Hepatocyte (in vitro differentiated cells): ENCODE data around the gene CDC37L1. TPM values are rescaled to one million over a fixed set of nuclear protein-coding genes. Genes with fewer than 3 reads are reported as not detected.

ENCODE experiments used
- DNase-seq: peaks from one replicate; pipeline ENCODE4 v3.0.0-alpha.2; 2016; ENCODE audit warnings: low spot score
- H2AFZ ChIP-seq: fragments of 200-600 bp; sonication (generic); 2 replicates; pipeline ENCODE4 v1.6.0; 2016; ENCODE audit warnings: antibody characterized with exemption, mild to moderate bottlenecking
- H3K27ac ChIP-seq: fragments of 200-600 bp; sonication (generic); 2 replicates; pipeline ENCODE4 v1.5.1; 2016; ENCODE audit warnings: mild to moderate bottlenecking
- H3K27me3 ChIP-seq: fragments of 200-600 bp; sonication (generic); 2 replicates; pipeline ENCODE4 v1.6.1; 2016
- H3K36me3 ChIP-seq: fragments of 200-600 bp; sonication (generic); replicated peaks from 2 replicates; pipeline ENCODE4 v1.5.1; 2016; ENCODE audit warnings: low read depth; ENCODE audit not compliant: insufficient read depth
- H3K4me1 ChIP-seq: fragments of 200-600 bp; sonication (generic); 2 replicates; pipeline ENCODE4 v1.5.1; 2016; ENCODE audit warnings: mild to moderate bottlenecking, moderate library complexity; ENCODE audit not compliant: insufficient read depth
- H3K4me2 ChIP-seq: fragments of 200-600 bp; sonication (generic); 2 replicates; pipeline ENCODE4 v1.6.0; 2016
- H3K4me3 ChIP-seq: fragments of 200-600 bp; sonication (generic); 2 replicates; pipeline ENCODE4 v1.5.1; 2016; ENCODE audit warnings: mild to moderate bottlenecking
- H3K79me2 ChIP-seq: fragments of 200-600 bp; sonication (generic); 2 replicates; pipeline ENCODE4 v1.6.0; 2017; ENCODE audit warnings: mild to moderate bottlenecking
- H3K9me2 ChIP-seq: fragments of 200-600 bp; sonication (generic); replicated peaks from 2 replicates; pipeline ENCODE4 v1.6.0; 2017; ENCODE audit warnings: mild to moderate bottlenecking; ENCODE audit not compliant: insufficient read depth
- H3K9me3 ChIP-seq: fragments of 200-600 bp; sonication (generic); 2 replicates; pipeline ENCODE4 v1.5.1; 2016; ENCODE audit warnings: low read depth, mild to moderate bottlenecking
- H4K20me1 ChIP-seq: fragments of 200-600 bp; sonication (generic); 2 replicates; pipeline ENCODE4 v1.6.0; 2016; ENCODE audit warnings: mild to moderate bottlenecking; ENCODE audit not compliant: insufficient read depth, poor library complexity, severe bottlenecking
- EZH2 ChIP-seq: fragments of 200-600 bp; sonication (generic); IDR thresholded peaks from 2 replicates; pipeline ENCODE4 v1.6.1; 2016; ENCODE audit warnings: antibody characterized with exemption, mild to moderate bottlenecking, borderline replicate concordance
- EZH2phosphoT487 ChIP-seq: fragments of 200-600 bp; sonication (generic); IDR thresholded peaks from one replicate; pipeline ENCODE4 v1.6.1; 2018; ENCODE audit warnings: antibody characterized with exemption, mild to moderate bottlenecking, low read depth, moderate library complexity; ENCODE audit not compliant: unreplicated experiment, severe bottlenecking
- WGBS: methylation state at CpG from one replicate; pipeline ENCODE4 v1.1.6; 2016; ENCODE audit warnings: low lambda C conversion rate; ENCODE audit errors: missing lambda C conversion rate; 5-methylcytosine and 5-hydroxymethylcytosine counted together
- polyA plus RNA-seq: library from polyadenylated mRNA; unstranded; fragments of >200 nt; fragmentation: Nextera tagmentation; extraction: Ambion mirVana; gene quantifications from 2 replicates; pipeline ENCODE4 v1.2.1, GENCODE V29; 2016
- total RNA-seq: library from RNA; depleted of rRNA; stranded (reverse); fragments of >200 nt; gene quantifications from 2 replicates; pipeline ENCODE4 v1.2.3, GENCODE V29; 2014
- TF ChIP-seq, protein P1 (sequence below): fragments of 200-600 bp; sonication (generic); IDR thresholded peaks from 2 replicates; pipeline ENCODE4 v1.5.1; 2016; ENCODE audit warnings: antibody characterized with exemption, mild to moderate bottlenecking; ENCODE audit not compliant: poor library complexity

CDC37L1 gene
- total and polyA plus RNA-seq, 2 experiments from 2014 or later = 17.2 to 25.5 TPM

DNA sequence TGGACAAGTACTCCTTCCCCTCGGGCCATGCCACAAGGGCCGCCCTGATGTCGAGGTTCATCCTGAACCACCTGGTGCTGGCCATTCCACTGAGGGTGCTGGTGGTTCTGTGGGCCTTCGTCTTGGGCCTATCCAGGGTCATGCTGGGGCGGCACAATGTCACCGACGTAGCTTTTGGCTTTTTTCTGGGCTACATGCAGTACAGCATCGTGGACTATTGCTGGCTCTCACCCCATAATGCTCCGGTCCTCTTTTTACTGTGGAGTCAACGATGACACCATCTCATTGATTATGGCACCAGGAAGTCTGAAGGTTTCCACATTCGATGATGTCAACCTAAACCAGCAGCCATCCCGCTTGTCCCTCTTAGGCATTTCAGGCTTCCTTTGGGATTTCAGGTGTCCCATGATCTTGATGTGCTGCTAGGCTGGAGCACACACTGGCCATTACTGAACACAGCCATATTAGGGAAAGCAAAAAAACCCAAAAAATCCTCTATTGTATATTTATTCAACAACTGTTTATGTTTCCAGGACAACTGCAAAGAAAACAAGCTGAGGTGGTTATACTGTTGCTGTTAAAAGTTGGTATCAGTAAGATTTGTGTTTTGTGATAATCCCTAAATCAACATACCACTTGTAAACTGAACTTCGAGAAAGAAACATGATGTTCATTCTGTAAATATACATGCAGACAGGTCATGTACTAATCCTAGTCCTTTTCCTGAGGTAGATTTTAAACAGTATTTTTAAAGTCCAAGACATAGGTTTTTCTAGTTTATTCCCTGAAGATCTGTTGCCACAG is 16.2 kb upstream of the CDC37L1 start:
- Histone ChIP-seq H3K4me3 (peak overlapping the region; percentile 93), H3K4me2 (peak overlapping the region; percentile 93), H3K79me2 (peaks cover 25% of the 10 kb centered on the region), H3K27ac (peak overlapping the region; percentile 96), H3K9me2 (no peaks in the 10 kb centered on the region), H4K20me1 (no peaks in the 10 kb centered on the region), H3K27me3 (no peaks in the 10 kb centered on the region), H3K4me1 (peaks cover 36% of the 10 kb centered on the region), H3K9me3 (no peaks in the 10 kb centered on the region), H3K36me3 (no peaks in the 10 kb centered on the region), H2AFZ (peak overlapping the region; percentile 87)
- TF ChIP-seq EZH2phosphoT487 (no peak), EZH2 (no peak)
- TF ChIP-seq, protein P1, sequence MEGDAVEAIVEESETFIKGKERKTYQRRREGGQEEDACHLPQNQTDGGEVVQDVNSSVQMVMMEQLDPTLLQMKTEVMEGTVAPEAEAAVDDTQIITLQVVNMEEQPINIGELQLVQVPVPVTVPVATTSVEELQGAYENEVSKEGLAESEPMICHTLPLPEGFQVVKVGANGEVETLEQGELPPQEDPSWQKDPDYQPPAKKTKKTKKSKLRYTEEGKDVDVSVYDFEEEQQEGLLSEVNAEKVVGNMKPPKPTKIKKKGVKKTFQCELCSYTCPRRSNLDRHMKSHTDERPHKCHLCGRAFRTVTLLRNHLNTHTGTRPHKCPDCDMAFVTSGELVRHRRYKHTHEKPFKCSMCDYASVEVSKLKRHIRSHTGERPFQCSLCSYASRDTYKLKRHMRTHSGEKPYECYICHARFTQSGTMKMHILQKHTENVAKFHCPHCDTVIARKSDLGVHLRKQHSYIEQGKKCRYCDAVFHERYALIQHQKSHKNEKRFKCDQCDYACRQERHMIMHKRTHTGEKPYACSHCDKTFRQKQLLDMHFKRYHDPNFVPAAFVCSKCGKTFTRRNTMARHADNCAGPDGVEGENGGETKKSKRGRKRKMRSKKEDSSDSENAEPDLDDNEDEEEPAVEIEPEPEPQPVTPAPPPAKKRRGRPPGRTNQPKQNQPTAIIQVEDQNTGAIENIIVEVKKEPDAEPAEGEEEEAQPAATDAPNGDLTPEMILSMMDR = no peak
- peak; percentile 51 for DNase-seq
- WGBS = 59% methylated on average over 13 of the region's 13 CpGs

- no peaks in the 10 kb centered on the region for H3K9me3 ChIP-seq
- no peak overlapping the region for H3K4me3 ChIP-seq
- H3K79me2 ChIP-seq = peaks cover 25% of the 10 kb centered on the region
- H3K36me3 ChIP-seq = no peaks in the 10 kb centered on the region
- H3K27ac ChIP-seq = peak overlapping the region; percentile 96
- no peak for TF ChIP-seq EZH2phosphoT487
- TF ChIP-seq, protein P1 = no peak
- peak overlapping the region; percentile 93 for H3K4me2 ChIP-seq
- no peaks in the 10 kb centered on the region for H4K20me1 ChIP-seq
- H2AFZ ChIP-seq = no peak overlapping the region
- 84% methylated on average over 3 of the region's 3 CpGs for WGBS
- no peak for DNase-seq
- no peaks in the 10 kb centered on the region for H3K27me3 ChIP-seq
- H3K9me2 ChIP-seq = no peaks in the 10 kb centered on the region
- H3K4me1 ChIP-seq = peaks cover 30% of the 10 kb centered on the region
These were observed 15.4 kb upstream of the CDC37L1 start for GRCh38 chr9:4663956-4664355.

DNA sequence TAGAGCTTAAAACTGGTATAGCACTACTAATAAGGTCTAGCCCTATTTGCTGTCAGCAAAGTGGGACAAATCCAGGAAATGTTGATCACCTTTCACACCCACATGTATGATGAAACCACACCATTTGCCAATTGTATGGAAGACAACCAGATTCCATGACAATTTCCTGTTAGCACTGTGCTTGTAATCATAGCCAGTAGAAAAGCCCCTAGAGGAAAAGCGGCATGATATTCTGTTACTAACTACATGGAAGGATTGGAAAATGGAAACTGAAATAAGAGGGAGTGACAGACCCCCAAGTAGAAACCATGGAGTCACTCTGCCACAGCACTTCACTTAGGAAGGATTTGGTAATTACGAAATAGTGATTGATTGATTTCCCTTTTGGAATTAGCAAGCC is 14.0 kb upstream of the CDC37L1 start:
- 91% methylated on average over 2 of the region's 2 CpGs for WGBS
- Histone ChIP-seq H3K4me1 (peaks cover 30% of the 10 kb centered on the region), H3K9me2 (no peaks in the 10 kb centered on the region), H3K27me3 (no peaks in the 10 kb centered on the region), H3K27ac (peak overlapping the region; percentile 76), H3K79me2 (peaks cover 25% of the 10 kb centered on the region), H3K9me3 (no peaks in the 10 kb centered on the region), H3K36me3 (no peaks in the 10 kb centered on the region), H2AFZ (no peak overlapping the region), H3K4me3 (no peak overlapping the region), H3K4me2 (peak overlapping the region; percentile 93), H4K20me1 (no peaks in the 10 kb centered on the region)
- DNase-seq = no peak
- no peak for TF ChIP-seq EZH2
- no peak for TF ChIP-seq EZH2phosphoT487
- TF ChIP-seq, protein P1 = no peak
